Uterus (tissue), 4 donors: ENCODE measurements around the gene ANKIB1. TPM values are rescaled to one million over a fixed set of nuclear protein-coding genes. Genes with fewer than 3 reads are reported as not detected.

Source experiments
- DNase-seq, 2 donors: peaks; one replicate each; pipeline ENCODE4 v3.0.0-alpha.2; 2019 to 2020
- H3K27ac ChIP-seq, 2 donors: fragments of 200-600 bp; sonication (generic); 1 replicate in 1 of 2; 2 replicates in 1 of 2; pipeline ENCODE4 v1.5.1; 2016 to 2018
- H3K27me3 ChIP-seq, 2 donors: fragments of 200-600 bp; sonication (generic); one replicate each; pipeline ENCODE4 v1.5.1; 2018 to 2019; ENCODE audit warnings: control low read depth in 1 of 2
- H3K36me3 ChIP-seq, 2 donors: fragments of 200-600 bp; sonication (generic); one replicate each; pipeline ENCODE4 v1.5.1; 2019; ENCODE audit warnings: control low read depth in 1 of 2
- H3K4me1 ChIP-seq, 2 donors: fragments of 200-600 bp; sonication (generic); one replicate each; pipeline ENCODE4 v1.5.1; 2018 to 2019; ENCODE audit warnings: control low read depth in 1 of 2
- H3K4me3 ChIP-seq, 2 donors: fragments of 200-600 bp; sonication (generic); 1 replicate in 1 of 2; 2 replicates in 1 of 2; pipeline ENCODE4 v1.5.1; 2018 to 2019; ENCODE audit warnings: mild to moderate bottlenecking in 1 of 2
- H3K9me3 ChIP-seq, 2 donors: fragments of 200-600 bp; sonication (generic); one replicate each; pipeline ENCODE4 v1.5.1; 2019; ENCODE audit warnings: control low read depth in 1 of 2
- CTCF ChIP-seq, 4 experiments: fragments of 200-600 bp in 2 of 4; fragments of 450-650 bp in 2 of 4; sonication (generic) in 2 of 4; IDR thresholded peaks; one replicate each; pipeline ENCODE4 v1.5.1; 2016 to 2019; ENCODE audit warnings: antibody characterized with exemption in 4 of 4, mild to moderate bottlenecking in 2 of 4, moderate library complexity in 1 of 4
- POLR2A ChIP-seq, 2 donors: fragments of 450-650 bp; IDR thresholded peaks; one replicate each; pipeline ENCODE4 v1.6.1; 2016; ENCODE audit warnings: antibody characterized with exemption in 2 of 2, mild to moderate bottlenecking in 1 of 2, moderate library complexity in 1 of 2
- intact Hi-C: fragments of 100-400 bp; cut with DNase I; formaldehyde crosslinking; loops from one replicate; pipeline ENCODE4 v1.15.1; 2023; ENCODE audit warnings: low total_unique reads
- total RNA-seq, 4 donors: library from RNA; depleted of rRNA in 3 of 4; stranded (reverse); fragments of >200 nt in 3 of 4; gene quantifications; one replicate each; pipeline versions ENCODE4 v1.1.0 to v1.2.4, GENCODE V29; 2014 to 2023
- donor health status: DM: yes; HTN: yes; CAD: no.

The ANKIB1 gene
- total RNA-seq, 4 donors from 2014 or later = 27.4 to 100.0 (median 54.6) TPM

GRCh38 chr7:92293896-92294590 lies 48.3 kb downstream of the ANKIB1 start:
- DNase-seq = no peak
- TF ChIP-seq CTCF (IDR thresholded peaks at IDR 0.05) = no peak
- no peak for TF ChIP-seq POLR2A (IDR thresholded peaks at IDR 0.05)
- Histone ChIP-seq H3K36me3 (no peaks in the 10 kb centered on the region), H3K27ac (peak overlapping the region in 1 of 2 donors; percentile 52), H3K4me3 (peak overlapping the region; percentile 3 to 8), H3K9me3 (no peaks in the 10 kb centered on the region), H3K27me3 (no peaks in the 10 kb centered on the region), H3K4me1 (no peaks in the 10 kb centered on the region)
- intact Hi-C loops = no loop called here

- Histone ChIP-seq H3K36me3 (no peaks in the 10 kb centered on the region), H3K27ac (peak overlapping the region in 1 of 2 donors; percentile 52), H3K4me1 (no peaks in the 10 kb centered on the region), H3K27me3 (no peaks in the 10 kb centered on the region), H3K9me3 (no peaks in the 10 kb centered on the region), H3K4me3 (no peak overlapping the region)
- intact Hi-C loops = no loop called here
- TF ChIP-seq CTCF (IDR thresholded peaks at IDR 0.05) (no peak), POLR2A (IDR thresholded peaks at IDR 0.05) (no peak)
- DNase-seq = no peak
Observed at GRCh38 chr7:92295391-92295790, 49.6 kb downstream of the ANKIB1 start.

- intact Hi-C loops = no loop called here
- no peaks in the 10 kb centered on the region for H3K9me3 ChIP-seq
- TF ChIP-seq POLR2A (IDR thresholded peaks at IDR 0.05) = no peak
- TF ChIP-seq CTCF (IDR thresholded peaks at IDR 0.05) = no peak
Observed at GRCh38 chr7:92296235-92296634, 50.5 kb downstream of the ANKIB1 start.

GRCh38 chr7:92296880-92297445 lies 51.2 kb downstream of the ANKIB1 start:
- no peaks in the 10 kb centered on the region for H3K4me1 ChIP-seq
- H3K36me3 ChIP-seq = no peaks in the 10 kb centered on the region
- no peak for DNase-seq
- no peaks in the 10 kb centered on the region for H3K27me3 ChIP-seq
- no peak overlapping the region for H3K4me3 ChIP-seq
- intact Hi-C loops = no loop called here
- no peak for TF ChIP-seq CTCF (IDR thresholded peaks at IDR 0.05)
- no peak for TF ChIP-seq POLR2A (IDR thresholded peaks at IDR 0.05)
- H3K27ac ChIP-seq = no peak overlapping the region
- no peaks in the 10 kb centered on the region for H3K9me3 ChIP-seq

More at GRCh38 chr7:92296235-92296634, 50.5 kb downstream of the ANKIB1 start:
- H3K4me3 ChIP-seq = no peak overlapping the region
- no peak overlapping the region for H3K27ac ChIP-seq
- H3K4me1 ChIP-seq = no peaks in the 10 kb centered on the region
- no peaks in the 10 kb centered on the region for H3K27me3 ChIP-seq
- no peaks in the 10 kb centered on the region for H3K36me3 ChIP-seq
- no peak for DNase-seq

- Histone ChIP-seq H3K4me3 (no peak overlapping the region), H3K9me3 (no peaks in the 10 kb centered on the region), H3K27me3 (no peaks in the 10 kb centered on the region), H3K27ac (no peak overlapping the region), H3K4me1 (no peaks in the 10 kb centered on the region), H3K36me3 (no peaks in the 10 kb centered on the region)
- DNase-seq = no peak
- no peak for TF ChIP-seq POLR2A (IDR thresholded peaks at IDR 0.05)
- no peak for TF ChIP-seq CTCF (IDR thresholded peaks at IDR 0.05)
- intact Hi-C loops = no loop called here
Observed at GRCh38 chr7:92297736-92298135, 52.0 kb downstream of the ANKIB1 start.
